ENCODE measurements around the gene ATG12. TPM values are rescaled to one million over a fixed set of nuclear protein-coding genes. Genes with fewer than 3 reads are reported as not detected.
"Not testable (repeated sequence)": the region's sequence is repeated elsewhere in the genome, so short reads cannot be mapped to it uniquely, and the experiment has no call there.

ATG12 gene
- total RNA-seq, 1 donor from 2014 or later: 43.4 TPM

- intact Hi-C loops (cut with micrococcal nuclease): loop anchor here (5.0 kb wide), 1 partner anchor 466 kb away; no protein-coding TSS in a partner anchor
These were observed 2.2 kb upstream of the ATG12 start for GRCh38 chr5:115843444-115844130.

DNA sequence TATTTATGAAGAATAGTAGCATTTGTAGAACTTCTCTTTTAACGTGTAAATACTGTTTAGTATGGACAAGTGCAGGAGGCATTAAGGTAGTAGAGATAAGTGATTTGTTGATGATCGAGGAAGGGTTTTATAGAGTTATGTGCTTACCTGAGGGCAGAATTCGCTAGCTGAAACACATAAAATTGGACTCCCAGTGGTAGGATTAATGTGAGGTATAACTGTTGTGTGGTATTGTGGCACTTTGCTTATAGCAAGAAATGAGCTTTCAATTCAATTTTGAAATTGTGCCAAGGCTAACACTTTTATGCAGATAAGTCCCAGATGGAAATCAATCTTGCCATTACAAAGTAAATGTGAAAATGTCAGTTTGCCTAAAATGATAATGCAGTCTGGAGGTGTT lies 1.6 kb upstream of the ATG12 start:
- intact Hi-C loops (cut with micrococcal nuclease): loop anchor here (5.0 kb wide), 1 partner anchor 466 kb away; no protein-coding TSS in a partner anchor

- intact Hi-C loops (cut with micrococcal nuclease): loop anchor here (5.0 kb wide), 1 partner anchor 465 kb away; no protein-coding TSS in a partner anchor
These were observed 947 bp upstream of the ATG12 start for GRCh38 chr5:115842089-115842935.

GRCh38 chr5:115840873-115841272 lies 492 bp downstream of the ATG12 start:
- intact Hi-C loops (cut with micrococcal nuclease): loop anchor here (1.0 to 5.0 kb wide), 10 partner anchors 10 to 742 kb away; partner anchors contain the start of genes CCDC112, COMMD10, FEM1C and PGGT1B

DNA sequence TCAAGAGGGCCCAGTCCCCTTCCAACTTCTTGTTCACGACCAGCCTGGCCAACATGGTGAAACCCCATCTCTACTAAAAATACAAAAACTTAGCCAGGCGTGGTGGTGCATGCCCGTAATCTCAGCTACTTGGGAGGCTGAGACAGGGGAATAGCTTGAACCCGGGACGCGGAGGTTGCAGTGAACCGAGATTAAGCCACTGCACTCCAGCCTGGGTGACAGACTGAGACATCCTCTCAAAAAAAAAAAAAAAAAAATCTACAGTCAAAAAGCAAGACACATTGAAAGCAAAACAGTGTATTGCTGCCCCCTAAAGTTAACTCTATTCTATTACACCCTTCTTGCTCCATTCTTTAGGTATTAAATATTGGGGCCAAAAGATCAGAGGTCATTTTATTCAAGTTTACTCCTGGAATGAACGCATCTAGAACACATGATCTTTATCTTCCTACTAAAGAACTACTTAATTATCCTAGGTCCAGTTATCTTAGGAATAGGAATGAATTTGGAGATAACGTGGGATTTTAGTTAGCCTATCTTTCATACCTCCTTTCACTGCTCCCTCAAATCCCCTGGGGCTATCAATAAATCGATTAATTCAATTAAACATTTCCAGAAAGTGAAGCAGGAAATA lies 2.4 kb downstream of the ATG12 start:
- intact Hi-C loops (cut with micrococcal nuclease): loop anchor here (1.0 to 2.0 kb wide), 4 partner anchors 205 to 530 kb away; no protein-coding TSS in a partner anchor

DNA sequence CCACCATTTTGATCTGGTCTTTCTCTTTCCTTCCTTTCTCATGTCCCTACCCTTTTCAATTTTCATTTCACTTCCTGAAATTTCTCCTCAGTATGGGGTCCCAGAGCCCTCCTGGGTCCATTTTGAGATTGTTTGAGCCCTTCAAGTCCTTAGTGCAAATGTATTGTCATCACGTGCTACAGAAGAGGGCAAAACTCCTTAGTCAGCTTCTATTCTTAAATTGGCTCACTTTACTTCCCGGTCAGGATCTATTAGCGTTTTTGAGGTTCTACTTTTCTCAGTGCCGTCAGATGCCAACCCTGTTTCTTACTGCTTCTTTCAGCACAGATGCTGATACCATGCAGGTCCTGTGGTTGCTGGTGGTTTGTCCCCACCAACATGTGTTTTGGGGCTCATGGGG lies 5.9 kb downstream of the ATG12 start:
- intact Hi-C loops (cut with micrococcal nuclease): no loop called here

- intact Hi-C loops (cut with micrococcal nuclease): loop anchor here (1.0 to 2.0 kb wide), 5 partner anchors 10 to 522 kb away; partner anchors contain the start of genes AP3S1, ATG12 and TMED7
These were observed 10.1 kb downstream of the ATG12 start for GRCh38 chr5:115831163-115831768.

DNA sequence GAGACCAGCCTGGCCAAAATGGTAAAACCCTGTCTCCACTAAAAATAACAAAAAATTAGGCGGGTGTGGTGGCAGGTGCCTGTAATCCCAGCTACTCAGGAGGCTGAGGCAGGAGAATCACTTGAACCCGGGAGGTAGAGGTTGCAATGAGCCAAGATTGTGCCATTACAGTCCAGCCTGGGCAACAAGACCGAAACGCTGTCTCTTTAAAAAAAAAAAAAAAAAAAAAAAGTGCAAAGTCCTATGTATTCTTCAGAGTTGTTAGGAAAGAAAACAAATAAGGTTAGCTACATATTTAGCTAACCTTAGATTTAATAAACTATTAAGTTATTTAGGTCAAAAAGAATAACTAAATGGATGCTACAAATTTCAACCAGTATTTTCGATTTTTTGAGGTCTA lies 11.5 kb downstream of the ATG12 start:
- intact Hi-C loops (cut with micrococcal nuclease): loop anchor here (2.0 kb wide), 2 partner anchors 203 to 521 kb away; partner anchors contain the start of gene TMED7

GRCh38 chr5:115825948-115826347 lies 15.4 kb downstream of the ATG12 start:
- intact Hi-C loops (cut with micrococcal nuclease): no loop called here

DNA sequence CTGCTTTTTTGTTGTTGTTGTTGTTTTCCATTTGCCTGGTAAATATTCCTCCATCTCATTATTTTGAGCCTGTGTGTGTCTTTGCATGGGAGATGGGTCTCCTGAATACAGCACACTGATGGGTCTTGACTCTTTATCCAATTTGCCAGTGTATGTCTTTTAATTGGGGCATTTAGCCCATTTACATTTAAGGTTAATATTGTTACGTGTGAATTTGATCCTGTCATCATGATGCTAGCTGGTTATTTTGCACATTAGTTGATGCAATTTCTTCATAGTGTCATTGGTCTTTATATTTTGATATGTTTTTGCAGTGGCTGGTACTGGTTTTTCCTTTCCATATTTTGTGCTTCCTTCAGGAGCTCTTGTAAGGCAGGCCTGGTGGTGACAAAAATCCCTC lies 16.4 kb downstream of the ATG12 start:
- intact Hi-C loops (cut with micrococcal nuclease): not testable (repeated sequence)

DNA sequence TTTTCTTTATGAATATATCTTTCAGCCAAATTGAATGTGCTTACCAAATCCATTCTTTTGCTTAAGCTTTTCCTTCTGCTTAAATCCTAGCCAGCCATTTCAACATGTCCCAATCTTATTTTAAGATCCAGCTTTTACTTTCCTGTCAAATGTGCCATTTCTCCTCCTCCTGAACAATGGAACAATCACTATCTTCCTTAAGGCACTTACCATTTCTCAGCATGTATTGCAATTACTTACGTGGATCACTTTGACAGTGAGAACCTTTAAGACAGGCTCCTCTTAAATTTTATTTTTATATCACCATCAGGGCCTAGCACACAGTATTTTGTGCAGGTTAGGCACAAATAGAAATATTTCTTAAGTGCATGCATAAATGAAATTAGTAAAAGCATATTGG lies 20.5 kb downstream of the ATG12 start:
- intact Hi-C loops (cut with micrococcal nuclease): no loop called here

DNA sequence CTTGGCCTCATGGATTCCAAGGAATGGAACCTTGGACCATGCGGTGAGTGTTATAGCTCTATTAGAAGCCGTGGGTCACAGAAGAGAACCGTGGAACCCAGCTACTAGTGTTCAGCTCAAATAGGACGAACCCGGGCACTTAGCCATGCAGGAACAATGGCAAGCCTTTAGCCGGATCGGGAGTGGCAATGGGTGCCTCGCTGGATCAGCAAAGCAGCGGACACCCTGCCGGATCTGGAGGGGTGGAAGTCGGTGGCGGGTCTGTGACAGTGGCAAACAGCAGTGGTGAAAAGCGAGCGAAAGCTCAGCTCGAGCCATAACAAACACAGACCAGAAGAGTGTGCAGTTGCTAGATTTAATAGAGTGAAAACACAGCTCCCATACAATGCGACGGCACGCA lies 22.5 kb downstream of the ATG12 start:
- intact Hi-C loops (cut with micrococcal nuclease): loop anchor here (10.0 kb wide), 1 partner anchor 756 kb away; the partner anchor contains the start of gene SEMA6A

- intact Hi-C loops (cut with micrococcal nuclease): loop anchor here (10.0 kb wide), 1 partner anchor 757 kb away; the partner anchor contains the start of gene SEMA6A
These were observed 24.0 kb downstream of the ATG12 start for GRCh38 chr5:115817386-115817785.

- intact Hi-C loops (cut with micrococcal nuclease): loop anchor here (10.0 kb wide), 1 partner anchor 758 kb away; the partner anchor contains the start of gene SEMA6A
These were observed 24.9 kb downstream of the ATG12 start, which contains the start of gene CDO1 for GRCh38 chr5:115816226-115817081. Gene CDO1, minus strand, starts transcription at chr5:115816659. Its CDS starts 262 bp downstream, at chr5:115816397.

DNA sequence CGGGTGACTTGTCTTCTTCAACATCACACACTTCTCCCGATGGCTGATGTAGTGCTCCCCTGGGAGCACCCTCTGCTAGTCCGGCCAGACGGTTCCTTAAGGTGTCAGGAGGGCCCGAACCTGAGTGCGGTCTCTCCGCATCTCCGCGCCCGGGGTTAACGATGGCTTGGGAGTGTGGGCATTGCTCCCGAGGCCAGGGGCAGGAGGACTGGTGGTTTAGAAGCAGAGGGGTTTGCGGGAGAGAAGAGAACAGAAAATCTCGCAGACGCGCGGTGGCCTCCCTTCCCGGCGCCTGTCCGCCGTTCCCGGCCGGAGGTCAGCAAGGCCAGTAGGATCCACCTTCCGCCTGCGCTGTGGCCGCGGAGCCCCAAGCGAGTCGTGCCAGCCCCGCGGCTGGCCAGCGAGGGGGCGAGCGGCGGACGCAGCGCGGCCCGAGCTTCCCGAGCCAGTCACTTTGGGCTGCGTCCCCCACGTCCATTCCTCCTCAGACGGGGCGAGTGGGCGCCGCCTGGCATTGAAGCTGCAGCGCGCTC lies 25.6 kb downstream of the ATG12 start:
- intact Hi-C loops (cut with micrococcal nuclease): loop anchor here (10.0 kb wide), 1 partner anchor 759 kb away; the partner anchor contains the start of gene SEMA6A

DNA sequence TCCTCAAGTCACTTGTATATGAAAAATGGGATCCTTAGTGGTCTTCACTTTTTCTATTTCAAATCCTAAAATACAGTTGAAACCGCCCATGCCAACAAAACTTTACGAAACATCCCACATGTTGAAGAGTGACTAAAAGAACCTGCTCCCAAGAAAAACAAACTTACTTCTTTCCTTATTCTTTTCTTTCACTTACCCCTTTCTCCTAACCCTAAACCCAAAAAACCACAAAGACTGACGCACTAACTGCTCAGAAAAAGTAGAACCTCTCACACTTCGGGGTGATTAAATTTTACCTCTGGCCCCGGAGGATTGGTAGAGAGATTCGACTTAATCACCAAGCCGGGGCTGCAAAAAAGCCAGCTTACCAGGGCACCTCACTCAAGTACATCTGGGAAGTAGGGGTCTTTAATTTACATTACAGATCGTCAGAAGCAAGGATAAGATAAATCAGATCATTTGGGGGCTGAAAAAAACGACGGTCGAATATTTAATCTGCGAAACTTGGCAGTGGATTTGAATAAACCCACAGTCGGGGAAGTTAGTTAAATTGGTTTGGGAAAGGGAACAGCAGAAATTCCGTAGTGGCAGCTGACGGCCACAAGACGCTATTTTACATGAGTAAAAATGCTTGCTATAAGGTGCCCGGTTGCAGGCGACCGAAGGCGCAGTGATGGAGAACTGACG lies 26.2 kb downstream of the ATG12 start:
- intact Hi-C loops (cut with micrococcal nuclease): loop anchor here (10.0 kb wide), 1 partner anchor 760 kb away; the partner anchor contains the start of gene SEMA6A

GRCh38 chr5:115813719-115814118 lies 27.6 kb downstream of the ATG12 start:
- intact Hi-C loops (cut with micrococcal nuclease): loop anchor here (10.0 kb wide), 1 partner anchor 761 kb away; the partner anchor contains the start of gene SEMA6A

DNA sequence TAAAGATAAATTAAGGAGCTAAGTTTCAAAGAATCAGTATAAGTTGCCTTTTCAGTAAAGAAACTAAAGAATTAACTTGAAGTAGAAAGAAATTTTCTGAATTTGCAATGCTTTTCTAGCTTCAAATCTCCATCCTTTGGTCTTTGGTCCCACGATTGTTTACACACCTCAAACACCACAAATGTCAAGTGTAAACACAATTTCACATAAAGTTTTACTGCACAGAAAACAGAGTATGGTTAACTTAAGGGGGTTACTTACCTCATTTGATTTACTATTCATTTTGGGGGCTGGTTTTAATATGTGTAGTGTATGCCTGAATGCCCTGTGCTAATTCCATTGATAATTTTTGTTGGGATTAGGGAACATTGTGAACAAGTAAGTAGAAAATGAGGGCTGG lies 29.0 kb downstream of the ATG12 start:
- intact Hi-C loops (cut with micrococcal nuclease): loop anchor here (10.0 kb wide), 1 partner anchor 762 kb away; the partner anchor contains the start of gene SEMA6A
